Measurements from ENCODE around the gene RCC1. TPM values are rescaled to one million over a fixed set of nuclear protein-coding genes. Genes with fewer than 3 reads are reported as not detected.

Gene RCC1
- 63.6 and 74.0 TPM in 2 replicates for total RNA-seq
- 16.4 and 28.4 TPM in 2 replicates for polyA plus RNA-seq
- polyA plus RNA-seq (2012): 21.7 and 38.6 TPM in 2 replicates
- 54.5 and 114 TPM in 2 replicates for polyA minus RNA-seq (ENCODE audit: low replicate concordance)

GRCh38 chr1:28505406-28506187 is at the start of gene RCC1:
TSS of gene RCC1 (plus strand) at chr1:28506043. CDS start at chr1:28529867, 23,824 bp downstream.
- Histone ChIP-seq H3K4me3 (replicated peaks in 1 of 4; ENCODE audit: control extremely low read depth in 1 of 4, insufficient read depth in 1 of 4, low read depth in 3 of 4, low read length in 4 of 4) (peak within 1 kb of the TSS; percentile 68 to 99 (median 81)), H3K4me1 (ENCODE audit: control insufficient read depth, extremely low read depth, insufficient read depth, low read length) (peaks cover 10% of the 10 kb centered on the region), H3K27me3 (ENCODE audit: control insufficient read depth, insufficient read depth, low read length) (no peaks in the 10 kb centered on the region), H3K9me3 (ENCODE audit: control insufficient read depth, insufficient read depth, low read depth, low read length) (no peaks in the 10 kb centered on the region), H4K20me1 (ENCODE audit: control insufficient read depth, extremely low read depth, insufficient read depth, low read length) (no peaks in the 10 kb centered on the region), H3K4me2 (ENCODE audit: extremely low read depth, insufficient read depth, low read length) (peak within 1 kb of the TSS; percentile 86), H2AFZ (ENCODE audit: low read length) (peak within 1 kb of the TSS; percentile 70), H3K27ac (ENCODE audit: insufficient read depth, low read length) (peak within 1 kb of the TSS; percentile 79), H3K9ac (ENCODE audit: insufficient read depth, low read length) (peak within 1 kb of the TSS; percentile 91), H3K36me3 (ENCODE audit: control insufficient read depth, insufficient read depth, low read length) (peaks cover 17% of the 10 kb centered on the region), H3K79me2 (ENCODE audit: control insufficient read depth, insufficient read depth, low read length) (peaks cover 47% of the 10 kb centered on the region)
- peak; percentile 97 to 99 for DNase-seq (ENCODE audit: low read depth in 2 of 2)
- TF ChIP-seq CTCF (conservative IDR thresholded peaks at IDR 0.05 in 1 of 2, IDR thresholded peaks at IDR 0.05 in 1 of 2; ENCODE audit: low read depth in 1 of 2, low read length in 2 of 2): no peak
- no peak for TF ChIP-seq EZH2 (IDR thresholded peaks at IDR 0.05; ENCODE audit: low read length, missing control alignments)

GRCh38 chr1:28456078-28456477 is 49.8 kb upstream of the RCC1 start:
- H3K4me2 ChIP-seq (ENCODE audit: extremely low read depth, insufficient read depth, low read length): no peak overlapping the region
- DNase-seq (ENCODE audit: low read depth in 2 of 2): peak; percentile 60 to 74

More at GRCh38 chr1:28456078-28456477, 49.8 kb upstream of the RCC1 start:
- H3K9ac ChIP-seq (ENCODE audit: insufficient read depth, low read length): no peak overlapping the region
- H3K27ac ChIP-seq (ENCODE audit: insufficient read depth, low read length): no peak overlapping the region
- no peaks in the 10 kb centered on the region for H3K79me2 ChIP-seq (ENCODE audit: control insufficient read depth, insufficient read depth, low read length)
- H2AFZ ChIP-seq (ENCODE audit: low read length): peak overlapping the region; percentile 5
- H3K4me1 ChIP-seq (ENCODE audit: control insufficient read depth, extremely low read depth, insufficient read depth, low read length): peaks cover 4% of the 10 kb centered on the region
- H3K9me3 ChIP-seq (ENCODE audit: control insufficient read depth, insufficient read depth, low read depth, low read length): no peaks in the 10 kb centered on the region
- H3K27me3 ChIP-seq (ENCODE audit: control insufficient read depth, insufficient read depth, low read length): no peaks in the 10 kb centered on the region
- H3K36me3 ChIP-seq (ENCODE audit: control insufficient read depth, insufficient read depth, low read length): peaks cover 2% of the 10 kb centered on the region
- no peak overlapping the region for H3K4me3 ChIP-seq (replicated peaks in 1 of 4; ENCODE audit: control extremely low read depth in 1 of 4, insufficient read depth in 1 of 4, low read depth in 3 of 4, low read length in 4 of 4)
- H4K20me1 ChIP-seq (ENCODE audit: control insufficient read depth, extremely low read depth, insufficient read depth, low read length): no peaks in the 10 kb centered on the region
- no peak for TF ChIP-seq CTCF (conservative IDR thresholded peaks at IDR 0.05 in 1 of 2, IDR thresholded peaks at IDR 0.05 in 1 of 2; ENCODE audit: low read depth in 1 of 2, low read length in 2 of 2)
- no peak for TF ChIP-seq EZH2 (IDR thresholded peaks at IDR 0.05; ENCODE audit: low read length, missing control alignments)

All from fibroblast of lung (primary cell).